HEK293 (cell line): Measurements from ENCODE around the gene FGF9.

Experiments used
- KLF8 ChIP-seq: fragments of 450-650 bp; formaldehyde crosslinking; IDR thresholded peaks from 2 replicates; pipeline ENCODE4 v1.5.1; 2016; ENCODE audit warnings: missing biosample characterization, missing genetic modification characterization
- TCF7L2 ChIP-seq: IDR thresholded peaks from 2 replicates; pipeline ENCODE4 v1.6.1; 2011; ENCODE audit warnings: low read depth, mild to moderate bottlenecking, inconsistent platforms, low read length, moderate library complexity, borderline replicate concordance
- ZNF169 ChIP-seq: fragments of 450-650 bp; formaldehyde crosslinking; IDR thresholded peaks from 2 replicates; pipeline ENCODE4 v1.5.1; 2016; ENCODE audit warnings: missing biosample characterization, missing genetic modification characterization
- ZNF223 ChIP-seq: fragments of 450-650 bp; formaldehyde crosslinking; IDR thresholded peaks from 2 replicates; pipeline ENCODE4 v1.5.1; 2016; ENCODE audit warnings: missing biosample characterization, missing genetic modification characterization
- ZNF394 ChIP-seq: fragments of 450-650 bp; formaldehyde crosslinking; IDR thresholded peaks from 2 replicates; pipeline ENCODE4 v1.5.1; 2016; ENCODE audit warnings: missing biosample characterization, missing genetic modification characterization, mild to moderate bottlenecking, moderate library complexity, borderline replicate concordance
- ZNF658 ChIP-seq: fragments of 450-650 bp; formaldehyde crosslinking; IDR thresholded peaks from 2 replicates; pipeline ENCODE4; 2016; ENCODE audit warnings: missing biosample characterization, missing genetic modification characterization
- ZSCAN23 ChIP-seq: fragments of 450-650 bp; formaldehyde crosslinking; IDR thresholded peaks from 2 replicates; pipeline ENCODE4 v1.5.1; 2016; ENCODE audit warnings: missing biosample characterization, missing genetic modification characterization
- ZXDB ChIP-seq: fragments of 450-650 bp; formaldehyde crosslinking; IDR thresholded peaks from 2 replicates; pipeline ENCODE4 v1.5.1; 2016; ENCODE audit warnings: missing biosample characterization, missing genetic modification characterization
- TF ChIP-seq, protein P1 (sequence below): fragments of 450-650 bp; formaldehyde crosslinking; IDR thresholded peaks from 2 replicates; pipeline ENCODE4 v1.5.1; 2016; ENCODE audit warnings: missing biosample characterization, missing genetic modification characterization
- TF ChIP-seq, protein P2 (sequence below): fragments of 450-650 bp; formaldehyde crosslinking; IDR thresholded peaks from 2 replicates; pipeline ENCODE4 v1.5.1; 2016; ENCODE audit warnings: missing biosample characterization, missing genetic modification characterization

DNA sequence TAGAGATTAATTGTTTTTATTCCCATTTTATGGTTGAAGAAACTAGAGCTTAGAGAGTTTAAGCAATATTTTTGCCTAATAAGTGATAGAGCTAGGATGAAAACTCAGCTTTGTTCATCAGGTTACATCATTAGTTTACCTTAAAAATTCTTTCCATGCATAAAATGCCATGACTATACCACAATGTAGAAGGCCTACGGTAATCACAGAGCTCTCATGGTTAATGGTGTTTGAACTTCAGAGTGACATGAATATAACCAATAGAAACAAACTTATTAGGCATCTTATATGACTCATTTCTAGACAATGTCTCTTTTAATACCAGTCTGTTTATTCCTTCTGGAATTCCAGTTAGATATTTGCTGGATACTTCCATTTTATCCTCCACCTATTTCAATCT lies 78.5 kb downstream of the FGF9 start:
- TF ChIP-seq ZXDB (tag by site-specific recombination) (no peak), ZNF394 (tag by site-specific recombination) (no peak), TCF7L2 (no peak), ZNF223 (no peak), ZNF658 (no peak), ZNF169 (tag by site-specific recombination) (no peak), ZSCAN23 (tag by site-specific recombination) (no peak), KLF8 (no peak)
- TF ChIP-seq, protein P1, sequence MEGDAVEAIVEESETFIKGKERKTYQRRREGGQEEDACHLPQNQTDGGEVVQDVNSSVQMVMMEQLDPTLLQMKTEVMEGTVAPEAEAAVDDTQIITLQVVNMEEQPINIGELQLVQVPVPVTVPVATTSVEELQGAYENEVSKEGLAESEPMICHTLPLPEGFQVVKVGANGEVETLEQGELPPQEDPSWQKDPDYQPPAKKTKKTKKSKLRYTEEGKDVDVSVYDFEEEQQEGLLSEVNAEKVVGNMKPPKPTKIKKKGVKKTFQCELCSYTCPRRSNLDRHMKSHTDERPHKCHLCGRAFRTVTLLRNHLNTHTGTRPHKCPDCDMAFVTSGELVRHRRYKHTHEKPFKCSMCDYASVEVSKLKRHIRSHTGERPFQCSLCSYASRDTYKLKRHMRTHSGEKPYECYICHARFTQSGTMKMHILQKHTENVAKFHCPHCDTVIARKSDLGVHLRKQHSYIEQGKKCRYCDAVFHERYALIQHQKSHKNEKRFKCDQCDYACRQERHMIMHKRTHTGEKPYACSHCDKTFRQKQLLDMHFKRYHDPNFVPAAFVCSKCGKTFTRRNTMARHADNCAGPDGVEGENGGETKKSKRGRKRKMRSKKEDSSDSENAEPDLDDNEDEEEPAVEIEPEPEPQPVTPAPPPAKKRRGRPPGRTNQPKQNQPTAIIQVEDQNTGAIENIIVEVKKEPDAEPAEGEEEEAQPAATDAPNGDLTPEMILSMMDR (tag by site-specific recombination), result no peak
- TF ChIP-seq, protein P2, sequence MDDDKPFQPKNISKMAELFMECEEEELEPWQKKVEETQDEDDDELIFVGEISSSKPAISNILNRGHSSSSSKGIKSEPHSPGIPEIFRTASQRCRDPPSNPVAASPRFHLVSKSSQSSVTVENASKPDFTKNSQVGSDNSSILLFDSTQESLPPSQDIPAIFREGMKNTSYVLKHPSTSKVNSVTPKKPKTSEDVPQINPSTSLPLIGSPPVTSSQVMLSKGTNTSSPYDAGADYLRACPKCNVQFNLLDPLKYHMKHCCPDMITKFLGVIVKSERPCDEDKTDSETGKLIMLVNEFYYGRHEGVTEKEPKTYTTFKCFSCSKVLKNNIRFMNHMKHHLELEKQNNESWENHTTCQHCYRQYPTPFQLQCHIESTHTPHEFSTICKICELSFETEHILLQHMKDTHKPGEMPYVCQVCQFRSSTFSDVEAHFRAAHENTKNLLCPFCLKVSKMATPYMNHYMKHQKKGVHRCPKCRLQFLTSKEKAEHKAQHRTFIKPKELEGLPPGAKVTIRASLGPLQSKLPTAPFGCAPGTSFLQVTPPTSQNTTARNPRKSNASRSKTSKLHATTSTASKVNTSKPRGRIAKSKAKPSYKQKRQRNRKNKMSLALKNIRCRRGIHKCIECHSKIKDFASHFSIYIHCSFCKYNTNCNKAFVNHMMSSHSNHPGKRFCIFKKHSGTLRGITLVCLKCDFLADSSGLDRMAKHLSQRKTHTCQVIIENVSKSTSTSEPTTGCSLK (tag by site-specific recombination), result no peak
